ENCODE measurements around the gene SEPHS2.

DNA sequence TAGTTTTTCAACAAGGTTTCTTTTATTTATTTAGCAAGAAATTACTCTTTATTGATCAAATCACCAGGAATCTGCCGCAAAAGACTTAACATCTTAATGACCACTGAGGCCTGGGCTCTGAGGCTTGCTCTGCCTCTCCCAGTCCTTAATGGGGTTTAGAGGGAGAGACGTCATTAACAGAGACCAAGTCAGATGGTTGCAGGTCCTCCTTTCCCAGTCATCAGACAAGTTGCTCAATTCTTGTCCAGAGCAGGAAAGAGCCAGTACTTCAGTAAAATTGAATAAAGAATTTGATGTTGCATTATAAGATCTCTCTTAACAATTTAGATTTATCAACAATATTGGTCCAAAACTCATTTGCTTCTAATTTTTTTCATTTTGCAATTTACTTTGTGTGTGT lies 2.0 kb downstream of the SEPHS2 start:
- TF ChIP-seq POLR2A (IDR thresholded peaks at IDR 0.05), result no peak
- TF ChIP-seq, protein P1, sequence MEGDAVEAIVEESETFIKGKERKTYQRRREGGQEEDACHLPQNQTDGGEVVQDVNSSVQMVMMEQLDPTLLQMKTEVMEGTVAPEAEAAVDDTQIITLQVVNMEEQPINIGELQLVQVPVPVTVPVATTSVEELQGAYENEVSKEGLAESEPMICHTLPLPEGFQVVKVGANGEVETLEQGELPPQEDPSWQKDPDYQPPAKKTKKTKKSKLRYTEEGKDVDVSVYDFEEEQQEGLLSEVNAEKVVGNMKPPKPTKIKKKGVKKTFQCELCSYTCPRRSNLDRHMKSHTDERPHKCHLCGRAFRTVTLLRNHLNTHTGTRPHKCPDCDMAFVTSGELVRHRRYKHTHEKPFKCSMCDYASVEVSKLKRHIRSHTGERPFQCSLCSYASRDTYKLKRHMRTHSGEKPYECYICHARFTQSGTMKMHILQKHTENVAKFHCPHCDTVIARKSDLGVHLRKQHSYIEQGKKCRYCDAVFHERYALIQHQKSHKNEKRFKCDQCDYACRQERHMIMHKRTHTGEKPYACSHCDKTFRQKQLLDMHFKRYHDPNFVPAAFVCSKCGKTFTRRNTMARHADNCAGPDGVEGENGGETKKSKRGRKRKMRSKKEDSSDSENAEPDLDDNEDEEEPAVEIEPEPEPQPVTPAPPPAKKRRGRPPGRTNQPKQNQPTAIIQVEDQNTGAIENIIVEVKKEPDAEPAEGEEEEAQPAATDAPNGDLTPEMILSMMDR (IDR thresholded peaks at IDR 0.05), result no peak
- no peak for TF ChIP-seq EP300 (IDR thresholded peaks at IDR 0.05)
- TF ChIP-seq POLR2AphosphoS5 (IDR thresholded peaks at IDR 0.05), result no peak
